NCI-H2081 (cell line): ENCODE results near the gene SENP5.
"Not testable (repeated sequence)": the region's sequence is repeated elsewhere in the genome, so short reads cannot be mapped to it uniquely, and the experiment has no call there.

ENCODE experiments used
- DNase-seq, 2 experiments: peaks; one replicate each; lab custom pipeline; 2025; lab: John Stamatoyannopoulos, UW

The SENP5 gene

GRCh38 chr3:196867507-196868296 is at the start of gene SENP5:
TSS of gene SENP5 (plus strand) at chr3:196867920. CDS start at chr3:196885182, 17,262 bp downstream.
- DNase-seq: peak; percentile 94 to 96

GRCh38 chr3:196821806-196822355 is 45.8 kb upstream of the SENP5 start:
- DNase-seq: no peak

- DNase-seq: not testable (repeated sequence)
Observed at GRCh38 chr3:196829651-196830050, 38.1 kb upstream of the SENP5 start.

- DNase-seq: no peak
Observed at GRCh38 chr3:196835086-196835485, 32.6 kb upstream of the SENP5 start.

GRCh38 chr3:196836626-196837025 is 31.1 kb upstream of the SENP5 start:
- DNase-seq: not testable (repeated sequence)

- peak; percentile 18 to 47 for DNase-seq
Observed at GRCh38 chr3:196837819-196838420, 29.8 kb upstream of the SENP5 start.

- DNase-seq: not testable (repeated sequence)
Observed at GRCh38 chr3:196839351-196839750, 28.4 kb upstream of the SENP5 start.

GRCh38 chr3:196842567-196843434 is 24.9 kb upstream of the SENP5 start:
- DNase-seq: no peak

- DNase-seq: no peak
Observed at GRCh38 chr3:196843435-196844110, 24.1 kb upstream of the SENP5 start.

GRCh38 chr3:196844235-196845219 is 23.2 kb upstream of the SENP5 start:
- DNase-seq: not testable (repeated sequence)

GRCh38 chr3:196848375-196848774 is 19.3 kb upstream of the SENP5 start:
- DNase-seq: not testable (repeated sequence)

GRCh38 chr3:196849180-196849741 is 18.5 kb upstream of the SENP5 start:
- DNase-seq: no peak

GRCh38 chr3:196863000-196863399 is 4.7 kb upstream of the SENP5 start:
- DNase-seq: not testable (repeated sequence)

GRCh38 chr3:196867155-196867506 is 589 bp upstream of the SENP5 start:
- peak in 1 of 2 experiments; percentile 43 for DNase-seq

- DNase-seq: peak; percentile 11 to 59
Observed at GRCh38 chr3:196868297-196868661, 559 bp downstream of the SENP5 start.

GRCh38 chr3:196872316-196872715 is 4.6 kb downstream of the SENP5 start:
- DNase-seq: no peak

GRCh38 chr3:196874511-196875094 is 6.9 kb downstream of the SENP5 start:
- DNase-seq: not testable (repeated sequence)

GRCh38 chr3:196875258-196875657 is 7.5 kb downstream of the SENP5 start:
- DNase-seq: no peak

- no peak for DNase-seq
Observed at GRCh38 chr3:196883361-196883760, 15.6 kb downstream of the SENP5 start.

- no peak for DNase-seq
Observed at GRCh38 chr3:196886144-196886543, 18.4 kb downstream of the SENP5 start.
